Adrenal gland (tissue), 12 donors: ENCODE measurements around the gene MEDAG. TPM values are rescaled to one million over a fixed set of nuclear protein-coding genes. Genes with fewer than 3 reads are reported as not detected.

Experiments used
- DNase-seq, 7 donors: peaks; one replicate each; pipeline ENCODE4 v3.0.0-alpha.2; 2019 to 2020
- H3K27ac ChIP-seq, 5 donors: fragments of 200-600 bp; sonication (generic) in 4 of 5; 1 replicate in 3 of 5; 2 replicates in 2 of 5; pipeline versions ENCODE4 v1.5.1 to v1.8.0; 2016 to 2020; ENCODE audit warnings: mild to moderate bottlenecking in 1 of 5
- H3K27me3 ChIP-seq: fragments of 200-600 bp; 2 replicates; pipeline ENCODE4 v1.8.0; 2021
- H3K36me3 ChIP-seq, 2 donors: fragments of 200-600 bp; replicated peaks in 1 of 2; 1 replicate in 1 of 2; 2 replicates in 1 of 2; pipeline versions ENCODE4 v1.5.1 to v1.8.0; 2018 to 2022
- H3K4me1 ChIP-seq, 2 donors: fragments of 200-600 bp; replicated peaks in 1 of 2; 1 replicate in 1 of 2; 2 replicates in 1 of 2; pipeline versions ENCODE4 v1.5.1 to v1.8.0; 2018 to 2021
- H3K4me3 ChIP-seq, 4 donors: fragments of 200-600 bp; sonication (generic) in 3 of 4; one replicate each; pipeline ENCODE4 v1.5.1; 2016 to 2018
- H3K9me3 ChIP-seq, 3 donors: fragments of 200-600 bp; sonication (generic) in 1 of 3; replicated peaks in 1 of 3; 1 replicate in 2 of 3; 2 replicates in 1 of 3; pipeline versions ENCODE4 v1.5.1 to v1.8.0; 2016 to 2021
- POLR2A ChIP-seq, 2 donors: fragments of 450-650 bp; IDR thresholded peaks; one replicate each; pipeline ENCODE4 v1.6.1; 2017; ENCODE audit warnings: antibody characterized with exemption in 2 of 2, mild to moderate bottlenecking in 2 of 2, moderate library complexity in 1 of 2
- WGBS, 4 donors: extraction: QIAGEN DNeasy Blood & Tissue Kit in 2 of 4; methylation state at CpG; one replicate each; pipeline versions ENCODE4 v1.1.5 to v1.1.7; 2013 to 2017; 5-methylcytosine and 5-hydroxymethylcytosine counted together
- intact Hi-C, 2 donors: fragments of 100-400 bp; cut with DNase I; formaldehyde crosslinking; loops; one replicate each; pipeline versions ENCODE4 v1.14.1 to v1.15.0; 2022 to 2023
- polyA plus RNA-seq, 3 donors: library from polyadenylated mRNA; stranded (reverse); fragments of 200-250 nt in 2 of 3; fragments of 350-450 nt in 1 of 3; fragmentation: Illumina TruSeq in 1 of 3; extraction: RNeasy Lipid Tissue Mini Kit (QIAGEN cat#74804) in 1 of 3; gene quantifications; one replicate each; pipeline ENCODE4 v1.2.3, GENCODE V29; 2013 to 2014
- total RNA-seq, 9 donors: library from RNA; depleted of rRNA in 4 of 9; stranded (reverse); fragments of >200 nt in 4 of 9; fragments of 120-200 nt in 1 of 9; fragmentation: NEBNext Ultra II Directional in 1 of 9; extraction: Animal tissue kit (Norgen Biotek cat#: 25700) in 1 of 9; gene quantifications; one replicate each; pipeline versions ENCODE4 v1.1.0 to v1.2.4, GENCODE V29; 2013 to 2023
- TF ChIP-seq, protein P1 (sequence below), 6 experiments: fragments of 450-650 bp in 4 of 6; fragments of 200-600 bp in 2 of 6; sonication (generic) in 1 of 6; IDR thresholded peaks; 1 replicate in 5 of 6; 2 replicates in 1 of 6; pipeline versions ENCODE4 v1.5.1 to v1.8.0; 2016 to 2021; ENCODE audit warnings: antibody characterized with exemption in 6 of 6, mild to moderate bottlenecking in 2 of 6, moderate library complexity in 1 of 6
- donor health status: healthy with polysubstance abuse.
- donor health status: Bipolar disorder and iron deficiency.
- donor health status: DM: yes; HTN: yes; CAD: no.
- donor health status: DM: no; HTN: no; CAD: no.
- donor health status: DM: no; HTN: no; CAD: no.
- donor health status: DM: yes; HTN: yes; CAD: no.

Gene MEDAG
- total and polyA plus RNA-seq, 12 donors = 0.72 to 19.8 (median 3.2) TPM

DNA sequence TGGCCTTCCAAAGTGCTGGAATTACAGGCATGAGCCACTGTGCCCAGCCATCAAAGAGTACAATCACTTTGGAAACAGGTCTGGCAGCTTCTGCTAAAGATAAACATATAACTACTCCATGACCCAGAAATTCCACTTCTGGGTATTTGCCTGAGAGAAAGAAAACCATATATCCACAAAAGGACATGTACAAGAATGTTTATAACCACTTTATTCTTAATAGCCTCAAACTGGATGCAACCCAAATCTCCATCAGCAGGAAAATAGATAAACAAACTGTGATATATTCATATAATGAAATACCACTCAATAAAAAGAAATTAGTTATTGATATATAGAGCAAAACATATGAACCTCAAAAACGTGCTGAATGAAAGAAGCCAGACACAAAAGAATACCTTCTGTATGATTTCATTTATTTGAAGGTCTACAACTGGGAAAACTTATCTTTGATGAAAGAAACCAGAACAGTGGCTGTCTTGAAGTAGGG lies 66.9 kb downstream of the MEDAG start:
- no peaks in the 10 kb centered on the region for H3K27me3 ChIP-seq
- TF ChIP-seq, protein P1, sequence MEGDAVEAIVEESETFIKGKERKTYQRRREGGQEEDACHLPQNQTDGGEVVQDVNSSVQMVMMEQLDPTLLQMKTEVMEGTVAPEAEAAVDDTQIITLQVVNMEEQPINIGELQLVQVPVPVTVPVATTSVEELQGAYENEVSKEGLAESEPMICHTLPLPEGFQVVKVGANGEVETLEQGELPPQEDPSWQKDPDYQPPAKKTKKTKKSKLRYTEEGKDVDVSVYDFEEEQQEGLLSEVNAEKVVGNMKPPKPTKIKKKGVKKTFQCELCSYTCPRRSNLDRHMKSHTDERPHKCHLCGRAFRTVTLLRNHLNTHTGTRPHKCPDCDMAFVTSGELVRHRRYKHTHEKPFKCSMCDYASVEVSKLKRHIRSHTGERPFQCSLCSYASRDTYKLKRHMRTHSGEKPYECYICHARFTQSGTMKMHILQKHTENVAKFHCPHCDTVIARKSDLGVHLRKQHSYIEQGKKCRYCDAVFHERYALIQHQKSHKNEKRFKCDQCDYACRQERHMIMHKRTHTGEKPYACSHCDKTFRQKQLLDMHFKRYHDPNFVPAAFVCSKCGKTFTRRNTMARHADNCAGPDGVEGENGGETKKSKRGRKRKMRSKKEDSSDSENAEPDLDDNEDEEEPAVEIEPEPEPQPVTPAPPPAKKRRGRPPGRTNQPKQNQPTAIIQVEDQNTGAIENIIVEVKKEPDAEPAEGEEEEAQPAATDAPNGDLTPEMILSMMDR (IDR thresholded peaks at IDR 0.05) = no peak
- TF ChIP-seq POLR2A (IDR thresholded peaks at IDR 0.05) = no peak
- WGBS, 4 donors = 0 to 17% (median 0%) methylated on average over 1 of the region's 1 CpG
- no peak overlapping the region for H3K27ac ChIP-seq
- H3K36me3 ChIP-seq = no peaks in the 10 kb centered on the region
- no peak overlapping the region for H3K4me3 ChIP-seq
- H3K9me3 ChIP-seq = no peaks in the 10 kb centered on the region
- intact Hi-C loops = no loop called here
- DNase-seq = no peak
- H3K4me1 ChIP-seq = no peaks in the 10 kb centered on the region

DNA sequence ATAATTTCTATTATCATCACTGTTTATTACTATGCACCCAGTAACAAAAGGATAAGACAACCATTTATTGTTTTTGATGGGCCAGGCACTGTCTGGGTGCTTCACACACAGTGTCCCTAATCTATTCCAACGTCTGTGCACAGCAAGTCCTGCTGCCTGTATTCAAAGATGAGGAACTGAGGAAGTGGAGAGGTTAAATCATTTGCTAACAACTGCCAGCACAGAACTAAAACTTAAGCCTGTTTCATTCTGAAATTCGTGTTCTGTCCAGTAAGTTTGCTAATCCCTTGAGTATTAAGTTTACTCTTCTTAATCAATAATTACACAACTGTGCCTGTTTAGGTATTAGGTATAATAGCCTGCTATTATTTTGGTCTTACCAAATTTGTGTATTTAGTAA lies 68.3 kb downstream of the MEDAG start:
- Histone ChIP-seq H3K9me3 (no peaks in the 10 kb centered on the region), H3K27me3 (no peaks in the 10 kb centered on the region), H3K4me3 (no peak overlapping the region), H3K36me3 (no peaks in the 10 kb centered on the region), H3K4me1 (no peaks in the 10 kb centered on the region), H3K27ac (no peak overlapping the region)
- no peak for DNase-seq
- TF ChIP-seq, protein P1 (IDR thresholded peaks at IDR 0.05) = no peak
- no peak for TF ChIP-seq POLR2A (IDR thresholded peaks at IDR 0.05)
- intact Hi-C loops = no loop called here
- 43 to 50% (median 46%) methylated on average over 2 of the region's 2 CpGs for WGBS, 4 donors

Other genes with a start within 250 kb of the MEDAG start
- 100 to 1,000 TPM in 1 of 9 donors, 10 to 100 TPM in 7, 1 to 10 TPM in 1; 2.8 to 122 (median 42.4) TPM for gene ALOX5AP, start 170.7 kb upstream of the MEDAG start, total RNA-seq
- gene ALOX5AP, start 170.7 kb upstream of the MEDAG start, polyA plus RNA-seq = 10 to 100 TPM in 1 of 3 donors, 1 to 10 TPM in 2; 6.3 to 42.8 (median 7.1) TPM
- gene TEX26, start 26.4 kb downstream of the MEDAG start, total RNA-seq = under 1 TPM in 1 of 9 donors, not detected in 8; 0.70 TPM
- gene TEX26, start 26.4 kb downstream of the MEDAG start, polyA plus RNA-seq = 1 to 10 TPM in 1 of 3 donors, under 1 TPM in 2; 0.10 to 1.1 (median 0.32) TPM